Middle frontal gyrus (tissue), 1 donor: ENCODE measurements around the gene GPR173.
A peak's percentile ranks its signal among the peaks of the same experiment; 100 is the strongest.

Experiments
- DNase-seq: peaks from one replicate; pipeline ENCODE4 v3.0.0-alpha.2; 2015; ENCODE audit warnings: low spot score; ENCODE audit errors: extremely low spot score

GPR173 gene

DNA sequence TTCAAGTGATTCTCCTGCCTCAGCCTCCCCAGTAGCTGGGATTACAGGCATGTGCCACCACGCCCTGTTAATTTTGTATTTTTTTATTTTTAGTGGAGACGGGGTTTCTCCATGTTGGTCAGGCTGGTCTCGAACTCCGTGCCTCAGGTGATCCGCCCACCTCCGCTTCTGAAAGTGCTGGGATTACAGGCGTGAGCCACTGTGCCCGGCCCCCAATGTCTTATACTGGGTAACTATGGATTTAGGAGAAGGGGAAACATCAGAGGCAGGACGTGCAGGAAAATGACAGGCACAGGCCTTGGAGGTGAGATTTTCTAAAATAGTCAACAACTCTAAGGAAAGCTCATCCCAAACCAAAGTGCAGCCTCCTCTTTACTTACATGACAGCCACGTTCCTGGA lies 22.5 kb downstream of the GPR173 start:
- DNase-seq, result no peak

- peak; percentile 42 for DNase-seq
These were observed 23.2 kb downstream of the GPR173 start for GRCh38 chrX:53071604-53072417.

- no peak for DNase-seq
These were observed 24.0 kb downstream of the GPR173 start for GRCh38 chrX:53072418-53073114.

GRCh38 chrX:53073115-53073586 lies 24.6 kb downstream of the GPR173 start:
- no peak for DNase-seq

GRCh38 chrX:53075011-53075410 lies 26.4 kb downstream of the GPR173 start:
- no peak for DNase-seq

GRCh38 chrX:53076671-53077070 lies 28.1 kb downstream of the GPR173 start:
- DNase-seq, result no peak

DNA sequence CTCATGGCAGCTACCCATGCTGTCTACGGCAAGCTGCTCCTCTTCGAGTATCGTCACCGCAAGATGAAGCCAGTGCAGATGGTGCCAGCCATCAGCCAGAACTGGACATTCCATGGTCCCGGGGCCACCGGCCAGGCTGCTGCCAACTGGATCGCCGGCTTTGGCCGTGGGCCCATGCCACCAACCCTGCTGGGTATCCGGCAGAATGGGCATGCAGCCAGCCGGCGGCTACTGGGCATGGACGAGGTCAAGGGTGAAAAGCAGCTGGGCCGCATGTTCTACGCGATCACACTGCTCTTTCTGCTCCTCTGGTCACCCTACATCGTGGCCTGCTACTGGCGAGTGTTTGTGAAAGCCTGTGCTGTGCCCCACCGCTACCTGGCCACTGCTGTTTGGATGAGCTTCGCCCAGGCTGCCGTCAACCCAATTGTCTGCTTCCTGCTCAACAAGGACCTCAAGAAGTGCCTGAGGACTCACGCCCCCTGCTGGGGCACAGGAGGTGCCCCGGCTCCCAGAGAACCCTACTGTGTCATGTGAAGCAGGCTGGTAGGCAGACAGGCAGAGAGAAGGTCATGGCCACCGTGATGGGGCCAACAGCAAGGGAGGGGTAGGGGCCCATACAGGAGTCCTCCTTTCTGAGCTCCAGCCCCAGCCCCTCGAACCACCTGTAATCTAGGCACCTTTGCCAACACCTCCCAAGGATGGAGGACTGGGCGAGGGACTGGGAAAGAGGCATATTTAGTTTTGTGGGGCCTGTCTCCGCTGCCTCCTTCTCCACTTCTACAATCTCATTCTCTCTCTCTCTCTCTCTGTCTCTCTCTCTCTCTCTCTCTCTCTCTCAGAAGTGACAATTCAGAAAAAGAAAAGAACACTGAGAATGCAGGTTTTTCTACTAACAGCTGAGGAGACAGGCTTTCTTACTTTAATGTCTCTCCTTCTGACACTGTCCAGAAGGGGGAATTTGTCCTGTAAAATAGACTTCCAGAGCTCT lies 28.9 kb downstream of the GPR173 start:
- no peak for DNase-seq

DNA sequence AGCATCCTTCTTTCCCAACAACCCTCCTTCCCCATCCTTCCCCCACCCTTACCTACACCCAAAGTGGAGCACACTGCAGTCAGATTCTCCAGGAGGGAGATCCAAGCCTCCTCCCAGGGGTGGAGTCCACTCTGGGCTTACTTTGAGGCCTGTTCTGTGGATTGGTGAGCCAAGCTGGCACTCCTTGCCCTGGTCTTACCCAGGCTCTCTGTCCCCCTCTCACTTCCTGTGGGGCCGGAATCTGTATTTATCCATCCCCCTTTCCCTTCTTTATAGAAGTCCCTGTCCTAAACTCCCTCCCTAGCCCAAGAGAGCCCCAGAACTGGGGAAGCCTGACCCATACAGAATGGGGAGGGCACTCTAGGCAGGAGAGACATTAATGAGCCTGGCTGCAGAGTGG lies 30.4 kb downstream of the GPR173 start:
- no peak for DNase-seq

GRCh38 chrX:53080628-53081580 lies 32.3 kb downstream of the GPR173 start:
- no peak for DNase-seq

DNA sequence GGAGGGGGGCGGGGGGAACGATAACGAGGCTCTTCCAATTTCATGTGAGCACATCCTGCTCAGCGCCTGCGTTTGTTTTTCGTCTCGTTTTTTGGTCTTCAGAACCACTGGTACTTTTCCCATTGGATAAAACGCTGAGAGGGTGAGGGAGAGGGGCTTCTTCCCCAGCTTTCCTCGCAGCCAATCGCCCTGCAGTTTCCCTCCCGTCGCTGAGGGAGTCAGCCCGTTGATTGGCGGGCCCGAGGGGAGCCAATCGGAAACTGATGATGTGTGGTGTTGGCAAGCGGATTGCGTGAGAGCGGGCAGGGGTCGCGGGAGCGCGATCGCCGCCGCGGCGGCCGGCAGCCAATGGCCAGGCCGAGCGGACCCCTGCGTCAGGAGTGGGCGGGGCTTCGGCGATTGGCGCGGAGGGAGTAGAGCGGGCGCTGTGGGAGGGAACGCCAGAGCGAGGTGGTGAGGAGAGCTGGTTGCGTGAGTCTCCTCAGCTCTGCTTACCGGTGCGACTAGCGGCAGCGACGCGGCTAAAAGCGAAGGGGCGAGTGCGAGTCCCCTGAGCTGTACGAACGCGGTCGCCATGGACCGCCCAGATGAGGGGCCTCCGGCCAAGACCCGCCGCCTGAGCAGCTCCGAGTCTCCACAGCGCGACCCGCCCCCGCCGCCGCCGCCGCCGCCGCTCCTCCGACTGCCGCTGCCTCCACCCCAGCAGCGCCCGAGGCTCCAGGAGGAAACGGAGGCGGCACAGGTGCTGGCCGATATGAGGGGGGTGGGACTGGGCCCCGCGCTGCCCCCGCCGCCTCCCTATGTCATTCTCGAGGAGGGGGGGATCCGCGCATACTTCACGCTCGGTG lies 33.6 kb downstream of the GPR173 start, which contains the start of gene TSPYL2:
Gene TSPYL2, plus strand, starts transcription at position 443 of the 848 bp plus-strand sequence. Its CDS starts 132 bp downstream, at position 575.
- peak; percentile 89 for DNase-seq

GRCh38 chrX:53082773-53083616 lies 34.4 kb downstream of the GPR173 start:
- DNase-seq, result no peak

DNA sequence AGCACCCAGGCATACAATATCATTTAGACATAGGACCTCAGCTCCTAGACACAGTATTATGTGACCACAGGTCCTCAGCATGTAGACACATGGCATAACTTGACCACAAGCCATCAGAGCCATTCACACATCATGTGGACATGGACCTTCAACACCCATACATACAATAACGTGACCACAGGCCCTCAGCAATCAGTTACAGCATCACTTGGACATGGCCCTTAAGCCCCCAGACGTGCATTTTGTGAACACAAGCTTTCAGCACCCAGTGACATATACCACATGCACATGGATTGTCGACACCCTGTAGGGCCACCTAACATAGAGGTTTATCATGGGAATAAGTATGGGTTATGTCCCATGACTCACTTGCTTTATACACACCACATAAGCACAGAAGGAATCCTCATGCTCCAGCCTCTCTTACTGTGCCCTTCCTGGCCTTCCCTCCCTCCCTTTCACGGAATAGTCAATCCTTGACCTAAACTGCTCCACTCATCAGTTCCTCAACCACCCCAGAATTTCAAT lies 35.5 kb downstream of the GPR173 start:
- DNase-seq, result no peak

GRCh38 chrX:53084863-53085262 lies 36.3 kb downstream of the GPR173 start:
- DNase-seq, result no peak

DNA sequence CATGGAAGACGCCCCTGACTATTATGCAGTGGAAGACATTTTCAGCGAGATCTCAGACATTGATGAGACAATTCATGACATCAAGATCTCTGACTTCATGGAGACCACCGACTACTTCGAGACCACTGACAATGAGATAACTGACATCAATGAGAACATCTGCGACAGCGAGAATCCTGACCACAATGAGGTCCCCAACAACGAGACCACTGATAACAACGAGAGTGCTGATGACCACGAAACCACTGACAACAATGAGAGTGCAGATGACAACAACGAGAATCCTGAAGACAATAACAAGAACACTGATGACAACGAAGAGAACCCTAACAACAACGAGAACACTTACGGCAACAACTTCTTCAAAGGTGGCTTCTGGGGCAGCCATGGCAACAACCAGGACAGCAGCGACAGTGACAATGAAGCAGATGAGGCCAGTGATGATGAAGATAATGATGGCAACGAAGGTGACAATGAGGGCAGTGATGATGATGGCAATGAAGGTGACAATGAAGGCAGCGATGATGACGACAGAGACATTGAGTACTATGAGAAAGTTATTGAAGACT lies 37.2 kb downstream of the GPR173 start:
- no peak for DNase-seq

DNA sequence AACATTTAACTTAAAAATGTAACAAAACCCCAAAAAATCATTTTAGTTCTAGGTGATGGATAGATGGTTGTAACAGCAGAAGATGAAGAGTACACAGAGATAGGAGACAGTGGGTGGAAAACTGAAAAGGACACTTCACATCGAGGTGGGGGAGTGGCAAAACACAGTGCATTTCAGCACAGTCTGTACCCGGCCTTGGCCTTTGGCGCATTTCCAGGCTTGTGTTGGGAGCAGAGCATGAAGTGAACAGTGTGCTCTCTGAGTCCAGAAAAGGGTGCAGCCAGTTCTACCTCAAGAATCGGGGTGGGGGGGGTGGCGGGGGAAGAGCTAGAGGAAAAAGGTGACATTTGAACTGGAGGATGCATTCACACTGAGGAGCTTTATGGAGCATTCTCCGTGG lies 37.9 kb downstream of the GPR173 start:
- DNase-seq, result no peak

DNA sequence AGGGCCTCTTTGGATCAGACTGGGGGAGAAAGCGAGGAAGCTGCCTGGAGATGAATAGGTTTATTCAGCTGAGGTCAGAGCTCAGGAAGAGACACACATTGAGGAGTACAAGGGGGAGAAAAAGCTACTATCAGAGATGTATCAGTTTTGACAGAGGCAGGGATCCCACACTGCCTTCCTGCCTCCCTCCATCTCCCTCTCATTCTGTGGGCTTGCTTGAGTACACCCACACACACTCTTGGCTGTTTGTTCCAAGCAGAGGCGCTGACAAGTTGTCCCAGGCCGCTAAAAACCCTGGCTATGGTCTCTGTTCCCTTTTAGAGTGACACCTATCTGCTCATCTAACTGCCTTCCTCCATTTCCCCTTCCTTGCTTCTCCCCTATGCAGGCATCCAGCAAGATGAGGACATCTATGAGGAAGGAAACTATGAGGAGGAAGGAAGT lies 38.8 kb downstream of the GPR173 start:
- no peak for DNase-seq

DNA sequence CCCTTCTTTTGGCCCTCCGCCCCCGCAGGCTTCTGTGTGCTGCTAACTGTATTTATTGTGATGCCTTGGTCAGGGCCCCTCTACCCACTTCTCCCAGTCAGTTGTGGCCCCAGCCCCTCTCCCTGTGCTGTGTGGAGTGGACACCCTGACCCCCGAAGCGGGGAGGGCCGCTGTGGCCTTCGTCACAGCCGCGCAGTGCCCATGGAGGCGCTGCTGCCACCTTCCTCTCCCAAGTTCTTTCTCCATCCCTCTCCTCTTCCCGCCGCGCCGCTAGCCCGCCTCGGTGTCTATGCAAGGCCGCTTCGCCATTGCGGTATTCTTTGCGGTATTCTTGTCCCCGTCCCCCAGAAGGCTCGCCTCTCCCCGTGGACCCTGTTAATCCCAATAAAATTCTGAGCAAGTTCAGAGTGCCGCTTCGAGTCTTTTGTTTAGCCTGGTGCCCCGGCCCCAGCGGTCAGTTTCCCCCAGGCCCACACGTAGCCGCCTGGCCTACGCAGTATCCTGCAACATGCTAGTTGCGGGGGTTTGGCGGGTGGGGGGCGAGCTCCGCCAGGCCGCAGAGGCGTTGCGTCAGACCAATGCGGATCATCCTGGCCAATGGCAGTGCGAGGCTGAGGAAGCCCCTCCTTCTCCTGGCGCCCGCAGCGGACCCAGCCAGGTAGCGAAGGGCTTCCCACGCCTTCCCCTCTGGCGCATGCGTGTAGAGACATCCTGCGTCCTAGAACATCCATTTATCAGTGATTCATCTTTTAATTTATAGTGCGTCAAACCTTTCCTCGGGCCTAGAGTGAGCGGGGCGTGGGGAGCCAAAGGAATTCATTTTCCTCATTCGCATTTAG lies 39.8 kb downstream of the GPR173 start:
- peak; percentile 59 for DNase-seq
